22Rv1 (cell line): ENCODE data around the gene ATXN10.
A peak's percentile ranks its signal among the peaks of the same experiment; 100 is the strongest.

Experiments used
- H3K27ac ChIP-seq: fragments of 450-650 bp; 2 replicates; pipeline ENCODE4 v1.5.1; 2017
- CTCF ChIP-seq: fragments of 450-650 bp; IDR thresholded peaks from 2 replicates; pipeline ENCODE4 v1.5.1; 2017; ENCODE audit warnings: mild to moderate bottlenecking
- ZFX ChIP-seq: fragments of 450-650 bp; IDR thresholded peaks from 2 replicates; pipeline ENCODE4 v1.6.1; 2017; ENCODE audit warnings: antibody characterized with exemption, borderline replicate concordance

Gene ATXN10

DNA sequence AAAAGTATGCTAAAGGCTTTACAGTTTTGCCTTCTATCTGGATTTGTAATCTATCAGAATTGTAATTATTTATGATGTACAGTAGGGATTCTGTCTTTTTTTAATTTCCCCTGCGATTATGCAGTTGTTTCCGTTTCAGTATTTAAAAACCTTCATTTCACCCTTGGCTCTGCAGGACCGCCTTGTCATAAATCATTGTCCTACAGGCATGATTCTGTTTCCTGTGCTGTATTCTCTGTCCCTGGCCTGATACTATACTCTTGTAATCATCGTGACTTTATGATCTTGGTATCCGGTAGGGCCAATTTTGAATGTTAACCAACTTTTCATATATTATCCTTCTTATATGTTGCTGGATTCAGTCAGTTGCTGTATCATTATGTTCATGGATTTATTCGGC, 151.7 kb downstream of the ATXN10 start:
- TF ChIP-seq CTCF (no peak), ZFX (no peak)
- H3K27ac ChIP-seq, result no peak overlapping the region

DNA sequence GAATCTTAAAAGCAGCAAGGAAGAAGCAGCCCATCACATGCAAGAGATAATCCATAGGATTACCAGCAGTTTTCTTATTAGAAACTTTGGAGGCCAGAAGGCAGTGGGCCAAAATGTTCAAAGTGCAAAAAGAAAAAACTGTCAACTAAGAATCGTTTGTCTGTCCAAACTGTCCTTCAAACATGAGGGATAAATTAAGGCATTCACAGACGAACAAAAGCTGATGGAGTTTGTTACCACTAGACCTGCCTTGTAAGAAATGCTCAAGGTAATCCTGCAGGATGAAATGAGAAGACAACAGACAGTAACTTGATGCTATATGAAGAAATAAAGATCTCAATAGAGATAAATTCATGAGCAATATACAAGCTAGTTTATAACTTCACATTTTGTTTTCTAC, 154.9 kb downstream of the ATXN10 start:
- H3K27ac ChIP-seq, result no peak overlapping the region
- no peak for TF ChIP-seq ZFX
- TF ChIP-seq CTCF, result no peak

DNA sequence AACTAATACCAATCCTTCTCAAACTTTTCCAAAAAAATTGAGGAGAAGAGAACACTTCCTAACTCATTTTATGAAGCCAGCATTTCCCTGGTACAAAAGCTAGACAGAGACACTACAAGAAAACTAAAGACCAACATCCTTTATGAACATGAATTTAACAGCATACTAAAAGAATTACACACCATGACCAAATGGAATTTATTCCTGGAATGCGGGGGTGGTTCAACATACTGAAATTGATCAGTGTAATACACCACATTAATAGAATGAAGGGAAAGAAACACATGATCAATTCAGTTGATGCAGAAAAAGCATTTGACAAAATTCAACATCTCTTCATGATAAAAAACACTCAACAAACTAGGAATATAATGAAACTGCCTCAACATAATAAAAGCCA, 157.2 kb downstream of the ATXN10 start:
- no peak overlapping the region for H3K27ac ChIP-seq
- no peak for TF ChIP-seq ZFX
- TF ChIP-seq CTCF, result no peak

GRCh38 chr22:45830531-45831245, 159.1 kb downstream of the ATXN10 start:
- no peak overlapping the region for H3K27ac ChIP-seq
- TF ChIP-seq CTCF (no peak), ZFX (no peak)

DNA sequence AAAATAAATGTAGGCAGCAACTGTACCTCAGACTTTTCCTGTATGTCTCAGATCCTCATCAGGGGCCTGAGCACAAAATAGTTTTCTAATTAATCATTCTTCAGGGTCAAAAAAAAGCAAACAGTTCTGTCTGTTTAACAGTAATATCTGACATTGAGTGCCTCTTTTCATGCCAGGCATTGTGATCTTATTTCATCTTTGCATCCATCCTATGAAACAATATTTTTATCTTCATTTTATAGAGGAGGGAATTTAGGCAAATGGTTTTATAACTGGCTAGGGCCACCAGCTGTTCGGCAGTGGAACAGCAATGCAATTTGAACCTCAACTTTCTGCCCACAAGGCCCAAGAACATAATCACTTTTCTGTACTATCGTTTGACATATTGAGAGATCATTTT, 159.8 kb downstream of the ATXN10 start:
- no peak overlapping the region for H3K27ac ChIP-seq
- TF ChIP-seq ZFX (no peak), CTCF (no peak)

DNA sequence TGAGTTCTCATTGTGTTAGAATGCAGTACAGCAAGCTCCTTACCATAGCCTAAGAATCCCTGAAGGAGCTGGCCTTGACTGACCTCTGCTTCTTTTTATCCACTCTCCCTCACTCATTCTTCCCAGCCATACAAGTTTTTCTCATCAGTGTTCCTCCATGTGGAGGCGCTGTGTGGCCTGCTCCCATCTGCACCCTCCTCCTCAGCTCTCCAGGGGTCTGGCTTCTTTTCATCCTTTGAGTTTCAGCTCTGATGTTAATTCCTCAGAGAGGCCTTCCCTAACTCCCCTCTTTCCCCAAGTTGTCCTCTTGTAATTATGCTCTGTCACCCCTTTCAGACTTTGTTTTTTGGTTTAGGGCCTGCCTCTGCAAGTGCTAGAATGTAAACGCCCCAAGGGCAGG, 160.5 kb downstream of the ATXN10 start:
- no peak overlapping the region for H3K27ac ChIP-seq
- TF ChIP-seq CTCF, result peak; percentile 19
- TF ChIP-seq ZFX, result no peak

- no peak overlapping the region for H3K27ac ChIP-seq
- TF ChIP-seq CTCF, result no peak
- TF ChIP-seq ZFX, result no peak
Observed at GRCh38 chr22:45832959-45833580, 161.4 kb downstream of the ATXN10 start.
